H1 (cell line): ENCODE data around the gene TNS1. TPM values are rescaled to one million over a fixed set of nuclear protein-coding genes. Genes with fewer than 3 reads are reported as not detected.

Source experiments
- CTCF ChIA-PET: fragments of 300-600 bp; sonication (Branson Sonifier 250); formaldehyde crosslinking; loops from one replicate; lab custom pipeline; 2021; ENCODE audit not compliant: partially characterized antibody; lab: Charles Lee
- POLR2A ChIA-PET: fragments of 300-600 bp; sonication (Branson Sonifier 250); formaldehyde crosslinking; loops from one replicate; lab custom pipeline; 2021; ENCODE audit warnings: inconsistent platforms; ENCODE audit not compliant: partially characterized antibody; lab: Charles Lee
- DNase-seq, 2 experiments: peaks; one replicate each; pipeline versions ENCODE4 v3.0.0 to v3.0.0-alpha.2; 2010 to 2022; ENCODE audit warnings: low spot score in 2 of 2, low read depth in 1 of 2, mixed read lengths in 1 of 2
- FAIRE-seq: peaks from 2 replicates; lab custom pipeline; 2011; peaks lifted over from hg19 to GRCh38; lab: Jason Lieb, UNC
- H2AFZ ChIP-seq: 2 replicates; pipeline ENCODE4 v1.8.1; 2012; ENCODE audit warnings: low read length, inconsistent platforms
- H2AK5ac ChIP-seq: 2 replicates; pipeline ENCODE4 v1.6.1; 2013; ENCODE audit warnings: low read depth, low read length
- H2BK120ac ChIP-seq: replicated peaks from 2 replicates; pipeline ENCODE3; 2013; ENCODE audit warnings: low read depth, low read length, inconsistent platforms
- H2BK12ac ChIP-seq: 2 replicates; pipeline ENCODE4 v1.6.1; 2013; ENCODE audit warnings: low read depth, low read length
- H2BK15ac ChIP-seq: 2 replicates; pipeline ENCODE4 v1.6.1; 2013; ENCODE audit warnings: low read length
- H2BK20ac ChIP-seq: 2 replicates; pipeline ENCODE4 v1.6.1; 2013; ENCODE audit warnings: low read length
- H2BK5ac ChIP-seq: 2 replicates; pipeline ENCODE4 v1.6.1; 2013; ENCODE audit warnings: low read depth, low read length
- H3K14ac ChIP-seq: 2 replicates; pipeline ENCODE4 v1.6.1; 2013; ENCODE audit warnings: inconsistent platforms; ENCODE audit not compliant: insufficient read length
- H3K18ac ChIP-seq: 2 replicates; pipeline ENCODE4 v1.6.1; 2013; ENCODE audit warnings: low read length; ENCODE audit errors: extremely low read depth
- H3K23ac ChIP-seq: 2 replicates; pipeline ENCODE4 v1.6.1; 2013; ENCODE audit warnings: inconsistent platforms; ENCODE audit not compliant: insufficient read length
- H3K23me2 ChIP-seq: 2 replicates; pipeline ENCODE4 v1.6.1; 2013; ENCODE audit warnings: low read depth, low read length
- H3K27ac ChIP-seq: 2 replicates; pipeline ENCODE4 v1.6.1; 2011; ENCODE audit warnings: low read depth, low read length, inconsistent platforms
- H3K27me3 ChIP-seq, 4 experiments: replicated peaks in 1 of 4; 1 replicate in 1 of 4; 2 replicates in 3 of 4; pipeline versions ENCODE4 v1.6.1 to v1.8.1; 2011 to 2013; ENCODE audit warnings: low read length in 3 of 4, mild to moderate bottlenecking in 3 of 4, inconsistent platforms in 2 of 4, mixed read lengths in 2 of 4, moderate library complexity in 1 of 4; ENCODE audit not compliant: control insufficient read depth in 3 of 4, insufficient read depth in 3 of 4; ENCODE audit errors: extremely low read depth in 1 of 4
- H3K36me3 ChIP-seq, 4 experiments: 2 replicates each; pipeline versions ENCODE4 v1.6.1 to v1.8.1; 2011 to 2013; ENCODE audit warnings: mild to moderate bottlenecking in 4 of 4, low read length in 3 of 4, moderate library complexity in 2 of 4, control low read depth in 1 of 4, inconsistent platforms in 1 of 4; ENCODE audit not compliant: insufficient read depth in 4 of 4, control insufficient read depth in 2 of 4
- H3K4ac ChIP-seq: replicated peaks from 2 replicates; pipeline ENCODE3; 2013; ENCODE audit warnings: low read length, low read depth, mixed read lengths, inconsistent platforms; ENCODE audit not compliant: insufficient read length
- H3K4me1 ChIP-seq, 4 experiments: replicated peaks in 1 of 4; 1 replicate in 1 of 4; 2 replicates in 3 of 4; pipeline versions ENCODE4 v1.6.1 to v1.8.1; 2011 to 2013; ENCODE audit warnings: low read length in 3 of 4, inconsistent platforms in 2 of 4, mixed read lengths in 1 of 4; ENCODE audit not compliant: insufficient read depth in 4 of 4, control insufficient read depth in 3 of 4
- H3K4me2 ChIP-seq, 2 experiments: 2 replicates each; pipeline versions ENCODE4 v1.6.1 to v1.8.1; 2011 to 2013; ENCODE audit warnings: low read depth in 2 of 2, low read length in 2 of 2, control low read depth in 1 of 2, inconsistent platforms in 1 of 2, mild to moderate bottlenecking in 1 of 2; ENCODE audit not compliant: insufficient read depth in 1 of 2
- H3K4me3 ChIP-seq, 4 experiments: fragments of 200-600, 300-600 bp in 1 of 4; sonication (generic), shearing (Covaris generic), sonication (Bioruptor Twin) in 1 of 4; 2 replicates each; pipeline versions ENCODE4 v1.5.1 to v1.8.1; 2011 to 2016; ENCODE audit warnings: low read length in 4 of 4, low read depth in 3 of 4, control low read depth in 2 of 4, inconsistent platforms in 2 of 4, mild to moderate bottlenecking in 2 of 4, mixed read lengths in 1 of 4, moderate library complexity in 1 of 4; ENCODE audit not compliant: insufficient read depth in 2 of 4; ENCODE audit errors: extremely low read depth in 1 of 4
- H3K56ac ChIP-seq: replicated peaks from 2 replicates; pipeline ENCODE3; 2013; ENCODE audit warnings: low read depth, mild to moderate bottlenecking, mixed read lengths, low read length, inconsistent platforms; ENCODE audit not compliant: insufficient read length
- H3K79me1 ChIP-seq: 2 replicates; pipeline ENCODE4 v1.6.1; 2013; ENCODE audit warnings: low read depth, low read length, control low read depth
- H3K79me2 ChIP-seq, 2 experiments: 2 replicates each; pipeline versions ENCODE4 v1.6.1 to v1.8.1; 2012 to 2013; ENCODE audit warnings: low read length in 2 of 2, mild to moderate bottlenecking in 2 of 2, inconsistent platforms in 1 of 2; ENCODE audit not compliant: insufficient read depth in 2 of 2, control insufficient read depth in 1 of 2
- H3K9ac ChIP-seq, 4 experiments: replicated peaks in 1 of 4; 1 replicate in 1 of 4; 2 replicates in 3 of 4; pipeline versions ENCODE4 v1.6.1 to v1.8.1; 2011 to 2013; ENCODE audit warnings: low read depth in 3 of 4, low read length in 3 of 4, control low read depth in 2 of 4, mild to moderate bottlenecking in 2 of 4, moderate library complexity in 2 of 4, inconsistent platforms in 1 of 4; ENCODE audit errors: extremely low read depth in 1 of 4
- H3K9me3 ChIP-seq, 2 experiments: 2 replicates each; pipeline versions ENCODE4 v1.6.1 to v1.8.1; 2012 to 2013; ENCODE audit warnings: mild to moderate bottlenecking in 2 of 2, moderate library complexity in 2 of 2, control low read depth in 1 of 2, inconsistent platforms in 1 of 2, low read depth in 1 of 2, low read length in 1 of 2, mixed read lengths in 1 of 2; ENCODE audit not compliant: insufficient read depth in 2 of 2
- H4K20me1 ChIP-seq, 2 experiments: replicated peaks in 1 of 2; 2 replicates each; pipeline versions ENCODE3 to v1.8.1; 2011 to 2013; ENCODE audit warnings: inconsistent platforms in 2 of 2, low read length in 2 of 2, mild to moderate bottlenecking in 1 of 2; ENCODE audit not compliant: insufficient read depth in 2 of 2, control insufficient read depth in 1 of 2
- H4K5ac ChIP-seq: 2 replicates; pipeline ENCODE4 v1.6.1; 2013; ENCODE audit warnings: low read length, low read depth, mixed read lengths, inconsistent platforms; ENCODE audit not compliant: insufficient read length
- H4K8ac ChIP-seq: 2 replicates; pipeline ENCODE4 v1.8.0; 2013; ENCODE audit warnings: mild to moderate bottlenecking, moderate library complexity, low read length, inconsistent platforms; ENCODE audit not compliant: insufficient read depth; ENCODE audit errors: extremely low read depth
- H4K91ac ChIP-seq: replicated peaks from 2 replicates; pipeline ENCODE3; 2013; ENCODE audit warnings: low read length, mixed read lengths, inconsistent platforms; ENCODE audit not compliant: insufficient read length
- BCL11A ChIP-seq, 2 experiments: IDR thresholded peaks; one replicate each; pipeline ENCODE4 v1.6.1; 2011; ENCODE audit warnings: low read depth in 2 of 2, low read length in 2 of 2, mild to moderate bottlenecking in 2 of 2
- CTBP2 ChIP-seq: IDR thresholded peaks from 2 replicates; pipeline ENCODE4 v1.7.0; 2011; ENCODE audit warnings: borderline replicate concordance, mild to moderate bottlenecking, moderate library complexity, mixed read lengths, low read length; ENCODE audit not compliant: insufficient read depth, insufficient read length
- GTF2F1 ChIP-seq: IDR thresholded peaks from 2 replicates; pipeline ENCODE4 v1.6.1; 2012; ENCODE audit warnings: low read depth, low read length, improper control_type of control experiment, borderline replicate concordance
- HDAC2 ChIP-seq, 2 experiments: fragments of 300-600 bp in 1 of 2; sonication (generic) in 1 of 2; IDR thresholded peaks; 2 replicates each; pipeline ENCODE4 v1.6.1; 2011 to 2012; ENCODE audit warnings: low read depth in 2 of 2, low read length in 2 of 2, mild to moderate bottlenecking in 2 of 2, moderate library complexity in 2 of 2, borderline replicate concordance in 1 of 2, inconsistent platforms in 1 of 2
- POU5F1 ChIP-seq: IDR thresholded peaks from 2 replicates; pipeline ENCODE4 v1.6.1; 2011; ENCODE audit warnings: low read depth, mild to moderate bottlenecking, low read length, moderate library complexity
- SAP30 ChIP-seq: fragments of 300-600 bp; sonication (generic); IDR thresholded peaks from 2 replicates; pipeline ENCODE4 v1.7.1; 2012; ENCODE audit warnings: low read length, moderate library complexity, mild to moderate bottlenecking, inconsistent platforms; ENCODE audit not compliant: insufficient read depth, insufficient replicate concordance
- SIRT6 ChIP-seq: IDR thresholded peaks from one replicate; pipeline ENCODE4 v1.7.1; 2012; ENCODE audit warnings: low read length, inconsistent platforms
- TAF7 ChIP-seq: optimal IDR thresholded peaks from 2 replicates; pipeline ENCODE3; 2011; ENCODE audit warnings: low read depth, mild to moderate bottlenecking, inconsistent platforms, low read length, moderate library complexity, borderline replicate concordance
- TCF12 ChIP-seq: IDR thresholded peaks from 2 replicates; pipeline ENCODE4 v1.6.1; 2011; ENCODE audit warnings: low read depth, mild to moderate bottlenecking, low read length
- YY1 ChIP-seq: IDR thresholded peaks from 2 replicates; pipeline ENCODE4 v1.6.1; 2011; ENCODE audit warnings: low read depth, mild to moderate bottlenecking, low read length
- WGBS, 2 experiments: shearing (Covaris generic) in 1 of 2; methylation state at CpG; one replicate each; pipeline versions ENCODE4 v1.1.6 to v1.1.7; 2013 to 2015; ENCODE audit warnings: low lambda C conversion rate in 2 of 2, mixed read lengths in 2 of 2, inconsistent platforms in 1 of 2, low coverage in 1 of 2, missing lambda C conversion rate in 1 of 2; ENCODE audit not compliant: insufficient replicate concordance in 2 of 2, insufficient coverage in 1 of 2, insufficient read length in 1 of 2; ENCODE audit errors: extremely low coverage in 1 of 2, missing lambda C conversion rate in 1 of 2; 5-methylcytosine and 5-hydroxymethylcytosine counted together
- polyA plus RNA-seq, 7 experiments: library from polyadenylated mRNA; depleted of rRNA in 3 of 7; stranded (reverse) in 5 of 7; unstranded in 2 of 7; fragments of >200 nt in 5 of 7; fragments of 200-250 nt in 2 of 7; gene quantifications; 1 replicate in 5 of 7; 2 replicates in 1 of 7; 4 replicates in 1 of 7; pipeline versions ENCODE4 v1.2.1 to v1.2.3, GENCODE V29; 2011 to 2013; ENCODE audit warnings: missing spikeins in 2 of 7, mixed read lengths in 2 of 7
- total RNA-seq: library from RNA; stranded (reverse); fragmentation: NEBNext Ultra II Directional; extraction: Animal tissue kit (Norgen Biotek cat#: 25700); gene quantifications from 2 replicates; pipeline ENCODE4 v1.2.1, GENCODE V29; 2021
- TF ChIP-seq, protein P1 (sequence below): IDR thresholded peaks from 2 replicates; pipeline ENCODE4 v1.6.1; 2012; ENCODE audit warnings: inconsistent platforms
- TF ChIP-seq, protein P2 (sequence below): IDR thresholded peaks from 2 replicates; pipeline ENCODE4 v1.6.1; 2011; ENCODE audit warnings: low read length, improper control_type of control experiment

TNS1 gene
- total and polyA plus RNA-seq, 2 of the 8 experiments (the other 6 are each of a cell fraction or from before 2014, with no cell fraction given): 1.5 to 5.1 TPM

DNA sequence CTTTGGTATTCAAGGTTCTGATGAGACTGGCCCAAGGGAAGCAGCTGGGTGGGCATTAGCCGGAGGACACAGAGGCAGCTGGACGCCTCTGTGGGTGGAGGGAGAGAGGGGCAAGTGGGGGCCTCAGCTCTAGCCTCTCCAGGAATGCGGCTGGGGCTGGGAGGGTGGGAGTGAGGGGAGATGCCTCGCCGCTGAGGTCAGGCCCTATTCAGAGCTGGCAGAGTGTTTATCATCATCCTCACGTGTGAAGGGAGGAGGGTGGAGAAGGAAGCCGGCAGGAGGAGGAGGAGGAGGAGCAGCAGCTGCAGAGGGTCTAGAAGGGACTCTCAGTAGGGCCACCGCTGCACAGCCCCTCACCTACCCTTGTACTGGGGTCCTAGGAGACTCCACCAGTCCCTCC, 43.1 kb downstream of the TNS1 start:
- Histone ChIP-seq H3K18ac (no peak overlapping the region), H3K79me2 (no peaks in the 10 kb centered on the region), H4K5ac (no peak overlapping the region), H2BK12ac (no peak overlapping the region), H2AFZ (no peak overlapping the region), H3K36me3 (no peaks in the 10 kb centered on the region), H2BK15ac (no peak overlapping the region), H3K56ac (no peak overlapping the region), H2BK20ac (no peak overlapping the region), H4K91ac (no peak overlapping the region), H3K9me3 (no peaks in the 10 kb centered on the region), H3K4me2 (no peak overlapping the region), H4K8ac (no peak overlapping the region), H3K4ac (no peak overlapping the region), H2AK5ac (no peak overlapping the region), H3K14ac (no peak overlapping the region), H3K79me1 (no peaks in the 10 kb centered on the region), H2BK5ac (no peak overlapping the region), H3K9ac (no peak overlapping the region), H3K23ac (no peak overlapping the region), H3K27me3 (no peaks in the 10 kb centered on the region), H2BK120ac (no peak overlapping the region), H3K4me1 (peaks cover 0 to 3% (median 0%) of the 10 kb centered on the region in 4 experiments; a peak in 3 of 7 replicates), H4K20me1 (no peaks in the 10 kb centered on the region), H3K4me3 (no peak overlapping the region), H3K27ac (no peak overlapping the region), H3K23me2 (no peaks in the 10 kb centered on the region)
- DNase-seq: no peak
- POLR2A ChIA-PET: interaction anchor here (1.1 kb wide), 1 partner anchor 8 kb away, joined by 4 read pairs; no protein-coding TSS in a partner anchor
- CTCF ChIA-PET: interaction anchor here (0.7 to 2.6 kb wide), 10 partner anchors 9 to 109 kb away, joined by 3 to 8 read pairs (median 5); partner anchors contain the start of gene RUFY4
- 77% methylated on average over 3 of the region's 8 CpGs; no CpG with 5 or more reads in 1 of the 2 experiments for WGBS, 2 experiments
- FAIRE-seq: no peak
- TF ChIP-seq SIRT6 (no peak), HDAC2 (IDR thresholded peaks at IDR 0.05; ENCODE audit: borderline replicate concordance in 1 of 2, low read depth in 2 of 2, low read length in 2 of 2) (no peak), POU5F1 (no peak), BCL11A (IDR thresholded peaks at IDR 0.05; ENCODE audit: low read depth in 2 of 2, low read length in 2 of 2) (no peak), CTBP2 (no peak), TAF7 (no peak), SAP30 (no peak), GTF2F1 (no peak), YY1 (no peak), TCF12 (no peak)
- TF ChIP-seq, protein P1, sequence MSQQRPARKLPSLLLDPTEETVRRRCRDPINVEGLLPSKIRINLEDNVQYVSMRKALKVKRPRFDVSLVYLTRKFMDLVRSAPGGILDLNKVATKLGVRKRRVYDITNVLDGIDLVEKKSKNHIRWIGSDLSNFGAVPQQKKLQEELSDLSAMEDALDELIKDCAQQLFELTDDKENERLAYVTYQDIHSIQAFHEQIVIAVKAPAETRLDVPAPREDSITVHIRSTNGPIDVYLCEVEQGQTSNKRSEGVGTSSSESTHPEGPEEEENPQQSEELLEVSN: no peak
- TF ChIP-seq, protein P2, sequence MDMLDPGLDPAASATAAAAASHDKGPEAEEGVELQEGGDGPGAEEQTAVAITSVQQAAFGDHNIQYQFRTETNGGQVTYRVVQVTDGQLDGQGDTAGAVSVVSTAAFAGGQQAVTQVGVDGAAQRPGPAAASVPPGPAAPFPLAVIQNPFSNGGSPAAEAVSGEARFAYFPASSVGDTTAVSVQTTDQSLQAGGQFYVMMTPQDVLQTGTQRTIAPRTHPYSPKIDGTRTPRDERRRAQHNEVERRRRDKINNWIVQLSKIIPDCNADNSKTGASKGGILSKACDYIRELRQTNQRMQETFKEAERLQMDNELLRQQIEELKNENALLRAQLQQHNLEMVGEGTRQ: no peak
